ENCODE results near the gene RXYLT1. TPM values are rescaled to one million over a fixed set of nuclear protein-coding genes. Genes with fewer than 3 reads are reported as not detected.

The RXYLT1 gene
- total RNA-seq, 2 experiments from 2014 or later: 14.0 to 14.3 TPM

DNA sequence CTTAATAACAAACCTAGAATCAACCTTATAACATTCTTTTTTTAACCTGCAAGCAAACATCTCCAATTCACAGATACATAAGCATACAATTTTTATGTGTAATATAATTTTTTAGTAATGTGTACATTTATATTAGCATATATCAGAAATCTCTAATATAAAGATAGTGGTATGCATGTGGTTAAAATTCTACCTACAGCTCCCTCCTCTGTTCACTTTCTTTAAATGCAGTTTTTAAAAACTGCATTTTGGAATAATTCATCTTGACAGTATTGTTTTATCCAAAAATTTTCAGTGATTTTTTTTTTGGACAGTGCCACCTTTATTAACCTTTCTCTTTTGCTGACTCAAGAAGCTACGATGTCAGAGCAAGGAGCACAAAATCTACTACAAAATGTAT, 13.2 kb upstream of the RXYLT1 start:
- Mint-ChIP-seq H3K27me3 (peaks cover 21% of the 10 kb centered on the region), H3K4me3 (no peak overlapping the region), H3K36me3 (peaks cover 5% of the 10 kb centered on the region), H3K4me1 (ENCODE audit: low read depth) (no peaks in the 10 kb centered on the region), H3K9me3 (peaks cover 13% of the 10 kb centered on the region), H3K27ac (no peak overlapping the region)
- CTCF ChIA-PET: no interaction called here
- intact Hi-C loops (cut with micrococcal nuclease): no loop called here
- POLR2A ChIA-PET: no interaction called here
- DNase-seq: no peak

GRCh38 chr12:63770375-63770774, 9.3 kb upstream of the RXYLT1 start:
- intact Hi-C loops (cut with micrococcal nuclease): no loop called here
- Mint-ChIP-seq H3K27me3 (peaks cover 16% of the 10 kb centered on the region), H3K9me3 (peaks cover 13% of the 10 kb centered on the region), H3K36me3 (peaks cover 5% of the 10 kb centered on the region), H3K4me3 (no peak overlapping the region), H3K4me1 (ENCODE audit: low read depth) (no peaks in the 10 kb centered on the region), H3K27ac (no peak overlapping the region)
- no peak for DNase-seq
- ChIA-PET POLR2A (no interaction called here), CTCF (no interaction called here)

DNA sequence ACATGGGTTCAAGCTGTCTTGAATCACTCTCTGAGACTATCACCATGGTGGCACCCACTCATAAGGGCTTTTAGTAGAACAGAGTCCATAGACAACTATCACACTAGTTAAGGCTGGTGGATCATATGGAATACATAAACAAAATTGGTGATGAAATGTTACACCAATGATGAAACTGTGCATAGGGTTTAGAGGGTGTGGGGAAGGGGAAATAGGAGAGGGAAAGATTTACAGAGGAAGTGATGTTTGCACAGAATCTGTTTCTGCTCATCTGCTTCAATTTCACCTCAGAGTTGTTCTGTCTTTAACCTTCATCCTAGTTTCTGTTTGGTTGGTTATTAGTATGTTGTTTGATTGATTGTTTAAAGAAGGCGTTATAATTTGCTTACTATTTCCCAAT, 2.4 kb upstream of the RXYLT1 start:
- Mint-ChIP-seq H3K4me1 (ENCODE audit: low read depth) (peaks cover 10% of the 10 kb centered on the region), H3K36me3 (peaks cover 6% of the 10 kb centered on the region), H3K27ac (no peak overlapping the region), H3K9me3 (no peaks in the 10 kb centered on the region), H3K4me3 (no peak overlapping the region), H3K27me3 (no peaks in the 10 kb centered on the region)
- POLR2A ChIA-PET: no interaction called here
- CTCF ChIA-PET: no interaction called here
- DNase-seq: no peak
- intact Hi-C loops (cut with micrococcal nuclease): loop anchor here (5.0 kb wide), 1 partner anchor 610 kb away; no protein-coding TSS in a partner anchor

- ChIA-PET POLR2A (no interaction called here), CTCF (no interaction called here)
- peaks cover 13% of the 10 kb centered on the region for H3K4me1 Mint-ChIP-seq (ENCODE audit: low read depth)
- H3K9me3 Mint-ChIP-seq: no peaks in the 10 kb centered on the region
- no peak overlapping the region for H3K4me3 Mint-ChIP-seq
- peaks cover 37% of the 10 kb centered on the region for H3K36me3 Mint-ChIP-seq
- no peak overlapping the region for H3K27ac Mint-ChIP-seq
- intact Hi-C loops (cut with micrococcal nuclease): loop anchor here (5.0 kb wide), 1 partner anchor 440 kb away; the partner anchor contains the start of gene KICS2
- H3K27me3 Mint-ChIP-seq: no peaks in the 10 kb centered on the region
- DNase-seq: no peak
These were observed 2.8 kb downstream of the RXYLT1 start for GRCh38 chr12:63782466-63782865.

- no peak for DNase-seq
- Mint-ChIP-seq H3K27ac (no peak overlapping the region), H3K4me1 (ENCODE audit: low read depth) (peaks cover 5% of the 10 kb centered on the region), H3K9me3 (no peaks in the 10 kb centered on the region), H3K27me3 (no peaks in the 10 kb centered on the region), H3K36me3 (peaks cover 65% of the 10 kb centered on the region), H3K4me3 (no peak overlapping the region)
- ChIA-PET CTCF (no interaction called here), POLR2A (no interaction called here)
- intact Hi-C loops (cut with micrococcal nuclease): no loop called here
These were observed 7.6 kb downstream of the RXYLT1 start for GRCh38 chr12:63787306-63787705.

DNA sequence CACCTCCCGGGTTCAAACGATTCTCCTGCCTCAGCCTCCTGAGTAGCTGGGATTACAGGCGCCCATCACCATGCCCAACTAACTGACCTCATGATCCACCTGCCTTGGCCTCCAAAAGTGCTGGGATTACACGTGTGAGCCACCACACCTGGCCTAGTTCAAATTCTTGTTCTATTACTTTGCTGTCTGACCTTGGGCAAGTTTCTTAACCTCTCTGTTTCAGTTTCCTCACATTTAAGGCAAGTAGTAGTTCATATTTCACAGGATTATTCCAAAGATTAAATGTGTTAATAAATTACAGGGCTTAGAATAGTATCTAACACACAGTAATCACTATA, 10.9 kb downstream of the RXYLT1 start:
- Mint-ChIP-seq H3K4me3 (no peak overlapping the region), H3K27me3 (no peaks in the 10 kb centered on the region), H3K4me1 (ENCODE audit: low read depth) (peaks cover 5% of the 10 kb centered on the region), H3K9me3 (no peaks in the 10 kb centered on the region), H3K36me3 (peaks cover 44% of the 10 kb centered on the region), H3K27ac (no peak overlapping the region)
- ChIA-PET POLR2A (no interaction called here), CTCF (no interaction called here)
- intact Hi-C loops (cut with micrococcal nuclease): no loop called here
- no peak for DNase-seq

GRCh38 chr12:63792338-63792737, 12.6 kb downstream of the RXYLT1 start:
- POLR2A ChIA-PET: no interaction called here
- intact Hi-C loops (cut with micrococcal nuclease): no loop called here
- H3K9me3 Mint-ChIP-seq: no peaks in the 10 kb centered on the region
- no peak for DNase-seq
- CTCF ChIA-PET: interaction anchor here (1.2 kb wide), 1 partner anchor 9 kb away, joined by 3 read pairs; no protein-coding TSS in a partner anchor
- H3K4me1 Mint-ChIP-seq (ENCODE audit: low read depth): peaks cover 8% of the 10 kb centered on the region
- no peak overlapping the region for H3K27ac Mint-ChIP-seq
- H3K36me3 Mint-ChIP-seq: peaks cover 38% of the 10 kb centered on the region
- no peak overlapping the region for H3K4me3 Mint-ChIP-seq
- no peaks in the 10 kb centered on the region for H3K27me3 Mint-ChIP-seq

DNA sequence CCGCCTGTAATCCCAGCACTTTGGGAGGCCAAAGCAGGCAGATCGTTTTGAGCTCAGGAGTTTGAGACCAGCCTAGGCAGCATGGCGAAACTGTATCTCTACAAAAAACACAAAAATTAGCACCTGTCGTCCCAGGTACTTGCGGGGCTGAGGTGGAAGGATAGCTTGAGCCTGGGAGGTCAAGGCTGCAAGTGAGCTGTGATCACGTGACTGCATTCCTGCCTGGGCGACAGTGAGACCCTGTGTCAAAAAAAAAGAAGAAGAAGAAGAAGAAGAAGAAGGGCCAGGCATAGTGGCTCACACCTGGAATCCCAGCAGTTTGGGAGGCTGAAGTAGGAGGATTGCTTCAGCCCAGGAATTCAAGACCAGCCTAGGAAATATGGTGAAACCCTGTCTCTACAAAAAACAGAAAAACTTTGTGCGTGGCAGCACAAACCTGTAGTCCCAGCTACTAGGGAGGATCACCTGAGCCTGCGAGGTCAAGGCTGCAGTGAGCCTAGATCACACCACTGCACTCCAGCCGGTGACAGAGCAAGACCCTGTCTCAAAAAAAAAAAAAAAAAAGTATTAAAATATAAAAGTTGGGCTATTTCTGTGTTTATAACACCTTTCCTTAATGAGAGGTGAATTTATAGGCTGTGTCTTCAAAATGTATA, 15.5 kb downstream of the RXYLT1 start:
- no peak for DNase-seq
- CTCF ChIA-PET: interaction anchor here (0.7 kb wide), 1 partner anchor 445 kb away, joined by 3 read pairs; no protein-coding TSS in a partner anchor
- intact Hi-C loops (cut with micrococcal nuclease): no loop called here
- POLR2A ChIA-PET: no interaction called here
- Mint-ChIP-seq H3K9me3 (no peaks in the 10 kb centered on the region), H3K27me3 (no peaks in the 10 kb centered on the region), H3K36me3 (peaks cover 18% of the 10 kb centered on the region), H3K4me1 (ENCODE audit: low read depth) (peaks cover 5% of the 10 kb centered on the region), H3K27ac (no peak overlapping the region), H3K4me3 (no peak overlapping the region)

DNA sequence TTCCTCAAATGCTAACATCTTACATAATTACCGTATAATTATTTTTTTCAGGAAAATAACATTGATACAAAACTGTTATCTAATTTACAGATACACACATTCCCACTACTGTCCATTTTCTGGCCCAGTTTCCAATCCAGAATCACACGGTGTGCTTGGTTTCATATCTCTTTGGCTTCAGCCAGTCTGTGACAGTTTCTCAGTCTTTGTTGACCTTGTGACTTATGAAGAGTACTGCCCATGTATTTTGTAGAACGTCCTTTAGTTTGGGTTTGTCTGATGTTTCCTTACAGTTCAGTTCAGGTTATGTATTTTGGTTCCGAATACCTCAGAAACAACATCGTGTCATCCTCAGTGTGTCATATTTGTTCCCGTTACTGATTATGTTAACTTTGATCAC, 16.2 kb downstream of the RXYLT1 start:
- intact Hi-C loops (cut with micrococcal nuclease): no loop called here
- H3K27ac Mint-ChIP-seq: no peak overlapping the region
- peaks cover 11% of the 10 kb centered on the region for H3K36me3 Mint-ChIP-seq
- ChIA-PET POLR2A (no interaction called here), CTCF (interaction anchor here (0.7 kb wide), 1 partner anchor 445 kb away, joined by 3 read pairs; no protein-coding TSS in a partner anchor)
- peaks cover 5% of the 10 kb centered on the region for H3K4me1 Mint-ChIP-seq (ENCODE audit: low read depth)
- no peaks in the 10 kb centered on the region for H3K27me3 Mint-ChIP-seq
- H3K4me3 Mint-ChIP-seq: no peak overlapping the region
- no peaks in the 10 kb centered on the region for H3K9me3 Mint-ChIP-seq
- no peak for DNase-seq

GRCh38 chr12:63802012-63802608, 22.4 kb downstream of the RXYLT1 start:
- Mint-ChIP-seq H3K4me1 (ENCODE audit: low read depth) (no peaks in the 10 kb centered on the region), H3K4me3 (no peak overlapping the region), H3K9me3 (no peaks in the 10 kb centered on the region), H3K27ac (no peak overlapping the region), H3K36me3 (peaks cover 6% of the 10 kb centered on the region), H3K27me3 (no peaks in the 10 kb centered on the region)
- CTCF ChIA-PET: interaction anchor here (0.9 to 1.8 kb wide), 7 partner anchors 10 to 699 kb away, joined by 3 to 9 read pairs (median 4); no protein-coding TSS in a partner anchor
- intact Hi-C loops (cut with micrococcal nuclease): loop anchor here (2.0 to 5.0 kb wide), 3 partner anchors 131 to 700 kb away; no protein-coding TSS in a partner anchor
- no peak for DNase-seq
- POLR2A ChIA-PET: no interaction called here

DNA sequence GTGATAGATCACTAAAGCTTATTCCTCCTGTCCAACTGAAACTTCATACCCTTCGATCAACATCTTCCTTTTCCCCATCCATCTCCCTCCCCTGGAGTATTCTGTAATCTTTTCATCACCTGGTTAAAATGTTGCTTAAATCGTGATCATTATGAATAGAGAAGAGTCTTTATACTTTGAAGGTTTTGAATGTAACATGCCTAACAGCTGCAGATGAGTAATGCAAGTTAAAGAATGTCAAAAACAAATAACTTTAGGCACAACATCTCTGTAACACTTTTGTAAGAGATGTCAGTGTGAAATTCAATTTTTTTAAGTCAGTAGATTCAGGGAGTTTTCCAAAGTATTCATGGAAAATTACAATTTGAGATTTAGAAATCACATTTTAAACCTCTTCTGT, 25.0 kb downstream of the RXYLT1 start:
- no peak overlapping the region for H3K27ac Mint-ChIP-seq
- DNase-seq: no peak
- ChIA-PET POLR2A (no interaction called here), CTCF (no interaction called here)
- intact Hi-C loops (cut with micrococcal nuclease): loop anchor here (5.0 kb wide), 1 partner anchor 702 kb away; no protein-coding TSS in a partner anchor
- H3K4me3 Mint-ChIP-seq: no peak overlapping the region
- H3K27me3 Mint-ChIP-seq: no peaks in the 10 kb centered on the region
- H3K9me3 Mint-ChIP-seq: no peaks in the 10 kb centered on the region
- peaks cover 5% of the 10 kb centered on the region for H3K36me3 Mint-ChIP-seq
- H3K4me1 Mint-ChIP-seq (ENCODE audit: low read depth): no peaks in the 10 kb centered on the region

GRCh38 chr12:63805704-63806672, 26.3 kb downstream of the RXYLT1 start:
- no peak overlapping the region for H3K4me3 Mint-ChIP-seq
- no peak for DNase-seq
- no peaks in the 10 kb centered on the region for H3K27me3 Mint-ChIP-seq
- intact Hi-C loops (cut with micrococcal nuclease): no loop called here
- H3K4me1 Mint-ChIP-seq (ENCODE audit: low read depth): no peaks in the 10 kb centered on the region
- ChIA-PET CTCF (no interaction called here), POLR2A (no interaction called here)
- no peaks in the 10 kb centered on the region for H3K9me3 Mint-ChIP-seq
- H3K27ac Mint-ChIP-seq: no peak overlapping the region
- H3K36me3 Mint-ChIP-seq: peaks cover 5% of the 10 kb centered on the region

Measured in activated CD4-positive, alpha-beta memory T cell treated with anti-CD3 and anti-CD28 coated beads for 36 hours (primary cell).